ENCODE measurements around the gene LYRM4.

The LYRM4 gene

DNA sequence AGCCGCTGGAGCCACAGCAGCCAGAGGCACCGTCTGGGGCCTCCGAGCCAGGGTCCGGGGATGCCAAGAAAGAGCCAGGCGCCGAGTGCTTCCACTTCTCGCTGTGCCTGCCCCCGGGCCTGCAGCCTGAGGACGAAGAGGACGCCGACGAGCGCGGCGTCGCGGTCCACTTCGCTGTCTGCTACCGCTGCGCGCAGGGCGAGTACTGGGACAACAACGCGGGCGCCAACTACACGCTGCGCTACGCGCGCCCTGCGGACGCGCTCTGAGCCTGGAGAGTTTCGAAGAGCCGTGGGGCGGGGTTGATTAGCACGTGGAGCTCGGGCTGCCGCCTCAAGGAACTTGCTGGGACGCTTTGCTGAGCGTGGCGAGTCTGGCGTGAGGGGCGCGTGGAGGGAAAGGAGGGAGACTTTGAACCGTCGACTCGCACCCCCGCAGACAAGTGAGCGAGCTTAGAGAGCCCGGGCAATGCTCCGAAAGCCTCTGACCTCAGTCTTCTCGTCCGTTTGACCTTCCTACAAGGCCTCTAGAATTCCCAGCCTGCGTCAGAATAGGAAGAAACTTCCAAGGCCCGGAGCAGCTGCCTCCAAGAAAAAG lies 174.4 kb downstream of the LYRM4 start:
- no peaks in the 10 kb centered on the region for H3K9me3 ChIP-seq (ENCODE audit: control insufficient read depth in 2 of 2, low read length in 2 of 2)
- no peak overlapping the region for H3K9ac ChIP-seq (ENCODE audit: low read length in 2 of 2)
- no peak overlapping the region for H3K27ac ChIP-seq (ENCODE audit: low read length)
- H3K4me3 ChIP-seq (ENCODE audit: low read length in 2 of 2): peak overlapping the region; percentile 81 to 84
- peaks cover 20% of the 10 kb centered on the region for H3K4me1 ChIP-seq (ENCODE audit: control insufficient read depth, insufficient read depth, low read length)
- no peaks in the 10 kb centered on the region for H3K36me3 ChIP-seq (ENCODE audit: control insufficient read depth in 2 of 2, insufficient read depth in 2 of 2, low read length in 2 of 2)
- no peaks in the 10 kb centered on the region for H3K27me3 ChIP-seq (ENCODE audit: control insufficient read depth in 1 of 2, insufficient read depth in 2 of 2, low read length in 2 of 2)

DNA sequence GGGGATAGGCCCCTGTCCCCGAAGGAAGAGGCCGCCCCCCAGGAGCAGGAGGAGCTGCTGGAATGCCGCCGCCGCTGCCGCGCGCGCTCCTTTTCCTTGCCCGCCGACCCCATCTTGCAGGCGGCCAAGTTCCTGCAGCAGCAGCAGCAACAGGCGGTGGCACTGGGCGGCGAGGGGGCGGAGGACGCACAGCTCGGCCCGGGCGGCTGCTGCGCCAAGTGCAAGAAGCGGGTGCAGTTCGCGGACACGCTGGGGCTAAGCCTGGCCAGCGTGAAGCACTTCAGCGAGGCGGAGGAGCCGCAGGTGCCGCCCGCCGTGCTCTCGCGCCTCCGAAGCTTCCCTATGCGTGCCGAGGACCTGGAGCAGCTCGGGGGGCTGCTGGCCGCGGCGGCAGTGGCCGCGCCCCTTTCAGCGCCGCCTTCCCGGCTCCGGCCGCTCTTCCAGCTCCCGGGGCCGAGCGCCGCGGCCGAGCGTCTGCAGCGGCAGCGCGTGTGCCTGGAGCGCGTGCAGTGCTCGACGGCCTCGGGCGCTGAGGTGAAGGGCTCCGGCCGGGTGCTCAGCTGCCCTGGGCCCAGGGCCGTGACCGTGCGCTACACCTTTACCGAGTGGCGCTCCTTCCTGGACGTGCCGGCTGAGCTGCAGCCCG lies 175.0 kb downstream of the LYRM4 start:
- Histone ChIP-seq H3K27me3 (ENCODE audit: control insufficient read depth in 1 of 2, insufficient read depth in 2 of 2, low read length in 2 of 2) (no peaks in the 10 kb centered on the region), H3K36me3 (ENCODE audit: control insufficient read depth in 2 of 2, insufficient read depth in 2 of 2, low read length in 2 of 2) (no peaks in the 10 kb centered on the region), H3K9ac (ENCODE audit: low read length in 2 of 2) (peak overlapping the region in 1 of 2 donors; percentile 70), H3K27ac (ENCODE audit: low read length) (peak overlapping the region; percentile 62), H3K4me1 (ENCODE audit: control insufficient read depth, insufficient read depth, low read length) (peaks cover 21% of the 10 kb centered on the region), H3K9me3 (ENCODE audit: control insufficient read depth in 2 of 2, low read length in 2 of 2) (no peaks in the 10 kb centered on the region), H3K4me3 (ENCODE audit: low read length in 2 of 2) (peak overlapping the region; percentile 81 to 84)

DNA sequence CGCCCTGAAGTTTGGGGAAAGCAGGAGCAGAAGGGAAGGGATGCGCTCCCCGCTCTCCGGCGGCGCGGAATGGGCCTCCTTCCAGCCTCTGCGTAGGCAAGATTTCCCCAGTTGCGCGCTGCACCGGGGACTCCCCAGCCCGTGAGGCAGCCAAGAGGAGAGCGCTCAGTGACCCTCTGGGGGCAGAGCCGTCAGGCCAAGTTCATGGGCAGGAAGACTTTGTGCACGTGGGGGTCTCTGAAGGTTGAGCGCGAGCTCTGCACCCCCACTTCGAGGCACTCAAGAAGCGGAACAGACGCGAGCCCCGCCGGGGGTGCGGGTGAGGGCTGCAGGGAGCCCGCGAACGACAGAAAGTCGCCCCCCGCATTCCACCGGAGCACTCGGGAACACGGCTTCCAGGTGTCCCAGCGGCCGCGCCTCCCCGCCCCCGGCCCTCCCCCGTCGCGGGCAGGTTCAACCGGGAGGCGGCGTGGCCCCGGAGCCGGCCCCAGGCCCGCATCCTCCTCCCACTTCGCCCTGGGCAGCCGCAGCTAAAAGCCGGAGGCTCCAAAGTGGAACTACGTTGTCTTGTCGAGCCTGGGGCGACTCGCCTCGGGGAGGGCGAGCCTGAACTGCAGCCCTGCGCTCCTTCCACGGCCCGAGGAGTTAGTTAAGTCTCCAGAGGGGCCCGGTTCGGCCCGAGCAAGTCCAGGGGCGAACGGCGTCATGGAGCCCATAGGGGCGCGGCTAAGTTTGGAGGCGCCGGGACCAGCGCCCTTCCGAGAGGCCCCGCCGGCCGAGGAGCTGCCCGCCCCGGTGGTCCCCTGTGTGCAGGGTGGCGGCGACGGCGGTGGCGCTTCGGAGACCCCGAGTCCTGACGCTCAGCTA lies 175.7 kb downstream of the LYRM4 start, which contains the start of gene PPP1R3G:
Gene PPP1R3G (plus strand): TSS at position 561 of the 867 bp plus-strand sequence. CDS start 145 bp downstream, at position 706.
- Histone ChIP-seq H3K27me3 (ENCODE audit: control insufficient read depth in 1 of 2, insufficient read depth in 2 of 2, low read length in 2 of 2) (no peaks in the 10 kb centered on the region), H3K36me3 (ENCODE audit: control insufficient read depth in 2 of 2, insufficient read depth in 2 of 2, low read length in 2 of 2) (no peaks in the 10 kb centered on the region), H3K27ac (ENCODE audit: low read length) (peak within 1 kb of the TSS; percentile 62), H3K4me3 (ENCODE audit: low read length in 2 of 2) (peak within 1 kb of the TSS; percentile 81 to 84), H3K9ac (ENCODE audit: low read length in 2 of 2) (peak within 1 kb of the TSS; percentile 47 to 70), H3K4me1 (ENCODE audit: control insufficient read depth, insufficient read depth, low read length) (peaks cover 21% of the 10 kb centered on the region), H3K9me3 (ENCODE audit: control insufficient read depth in 2 of 2, low read length in 2 of 2) (no peaks in the 10 kb centered on the region)

DNA sequence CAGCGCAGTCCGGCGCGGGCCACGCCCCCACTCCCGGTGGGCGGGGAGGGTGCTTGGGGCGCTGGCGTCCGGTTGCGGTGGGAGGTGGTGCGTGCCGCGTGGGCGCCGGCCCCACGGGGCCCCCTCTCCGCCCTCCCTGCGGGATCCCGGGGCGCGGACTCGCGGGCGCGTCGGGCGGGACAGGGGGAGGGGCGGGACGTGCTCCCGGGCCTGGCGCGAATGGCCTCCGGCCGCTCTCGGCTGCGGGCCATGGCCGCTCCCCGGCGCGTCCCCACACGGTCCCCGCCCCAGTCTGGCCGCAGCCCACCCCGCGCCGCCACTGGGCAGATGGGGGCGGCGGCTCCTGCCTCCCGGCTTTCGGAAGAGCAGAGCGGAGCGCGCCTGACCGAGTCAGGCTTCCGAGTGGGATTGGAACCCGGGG lies 176.4 kb downstream of the LYRM4 start:
- no peaks in the 10 kb centered on the region for H3K9me3 ChIP-seq (ENCODE audit: control insufficient read depth in 2 of 2, low read length in 2 of 2)
- H3K4me3 ChIP-seq (ENCODE audit: low read length in 2 of 2): peak overlapping the region; percentile 81 to 84
- H3K4me1 ChIP-seq (ENCODE audit: control insufficient read depth, insufficient read depth, low read length): peaks cover 21% of the 10 kb centered on the region
- H3K27me3 ChIP-seq (ENCODE audit: control insufficient read depth in 1 of 2, insufficient read depth in 2 of 2, low read length in 2 of 2): no peaks in the 10 kb centered on the region
- H3K9ac ChIP-seq (ENCODE audit: low read length in 2 of 2): peak overlapping the region; percentile 47 to 70
- peak overlapping the region; percentile 62 for H3K27ac ChIP-seq (ENCODE audit: low read length)
- no peaks in the 10 kb centered on the region for H3K36me3 ChIP-seq (ENCODE audit: control insufficient read depth in 2 of 2, insufficient read depth in 2 of 2, low read length in 2 of 2)

DNA sequence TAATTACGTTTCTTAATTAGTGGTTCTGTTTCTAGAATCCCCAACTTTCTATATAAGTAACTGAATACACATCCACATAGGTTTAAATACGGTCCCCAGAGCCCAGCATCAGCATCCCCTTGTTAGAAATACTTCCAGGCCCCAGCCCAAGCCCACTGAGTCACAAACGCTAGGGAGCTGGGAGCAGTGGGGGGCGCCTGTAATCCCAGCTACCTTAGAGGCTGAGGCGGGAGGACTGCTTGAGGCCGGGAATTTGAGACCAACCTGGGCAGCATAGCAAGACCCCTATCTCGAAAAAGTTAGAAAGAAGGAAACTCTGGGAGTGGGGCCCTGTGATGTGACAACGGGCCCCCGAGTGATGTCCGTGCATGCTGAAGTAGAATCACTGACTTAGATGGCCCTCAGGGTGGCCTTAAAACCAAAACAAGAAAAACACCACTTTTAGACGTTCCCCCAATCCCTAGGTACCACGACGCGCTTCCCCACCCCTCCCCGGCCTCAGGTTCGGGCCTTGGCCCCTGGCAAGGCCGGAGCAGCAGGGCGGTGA lies 176.9 kb downstream of the LYRM4 start:
- Histone ChIP-seq H3K36me3 (ENCODE audit: control insufficient read depth in 2 of 2, insufficient read depth in 2 of 2, low read length in 2 of 2) (no peaks in the 10 kb centered on the region), H3K27ac (ENCODE audit: low read length) (peak overlapping the region; percentile 62), H3K9me3 (ENCODE audit: control insufficient read depth in 2 of 2, low read length in 2 of 2) (no peaks in the 10 kb centered on the region), H3K9ac (ENCODE audit: low read length in 2 of 2) (peak overlapping the region in 1 of 2 donors; percentile 70), H3K4me3 (ENCODE audit: low read length in 2 of 2) (peak overlapping the region; percentile 81 to 84), H3K27me3 (ENCODE audit: control insufficient read depth in 1 of 2, insufficient read depth in 2 of 2, low read length in 2 of 2) (no peaks in the 10 kb centered on the region), H3K4me1 (ENCODE audit: control insufficient read depth, insufficient read depth, low read length) (peaks cover 21% of the 10 kb centered on the region)

DNA sequence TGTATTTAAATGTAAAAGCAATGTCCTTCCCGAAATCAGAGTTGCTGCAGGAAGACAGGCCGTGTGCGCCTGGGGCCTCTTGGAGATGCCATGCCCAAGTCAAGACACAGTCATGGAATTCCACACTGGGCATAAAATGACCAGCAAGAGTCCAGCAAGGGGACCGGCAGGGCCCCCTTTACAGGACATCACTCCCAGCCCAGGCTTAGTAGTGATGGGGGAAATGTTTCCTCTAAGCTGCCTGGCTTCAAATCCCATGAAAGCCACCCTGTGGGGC lies 177.5 kb downstream of the LYRM4 start:
- Histone ChIP-seq H3K9ac (ENCODE audit: low read length in 2 of 2) (no peak overlapping the region), H3K27ac (ENCODE audit: low read length) (no peak overlapping the region), H3K9me3 (ENCODE audit: control insufficient read depth in 2 of 2, low read length in 2 of 2) (no peaks in the 10 kb centered on the region), H3K4me3 (ENCODE audit: low read length in 2 of 2) (no peak overlapping the region), H3K27me3 (ENCODE audit: control insufficient read depth in 1 of 2, insufficient read depth in 2 of 2, low read length in 2 of 2) (no peaks in the 10 kb centered on the region), H3K36me3 (ENCODE audit: control insufficient read depth in 2 of 2, insufficient read depth in 2 of 2, low read length in 2 of 2) (no peaks in the 10 kb centered on the region), H3K4me1 (ENCODE audit: control insufficient read depth, insufficient read depth, low read length) (peaks cover 21% of the 10 kb centered on the region)

DNA sequence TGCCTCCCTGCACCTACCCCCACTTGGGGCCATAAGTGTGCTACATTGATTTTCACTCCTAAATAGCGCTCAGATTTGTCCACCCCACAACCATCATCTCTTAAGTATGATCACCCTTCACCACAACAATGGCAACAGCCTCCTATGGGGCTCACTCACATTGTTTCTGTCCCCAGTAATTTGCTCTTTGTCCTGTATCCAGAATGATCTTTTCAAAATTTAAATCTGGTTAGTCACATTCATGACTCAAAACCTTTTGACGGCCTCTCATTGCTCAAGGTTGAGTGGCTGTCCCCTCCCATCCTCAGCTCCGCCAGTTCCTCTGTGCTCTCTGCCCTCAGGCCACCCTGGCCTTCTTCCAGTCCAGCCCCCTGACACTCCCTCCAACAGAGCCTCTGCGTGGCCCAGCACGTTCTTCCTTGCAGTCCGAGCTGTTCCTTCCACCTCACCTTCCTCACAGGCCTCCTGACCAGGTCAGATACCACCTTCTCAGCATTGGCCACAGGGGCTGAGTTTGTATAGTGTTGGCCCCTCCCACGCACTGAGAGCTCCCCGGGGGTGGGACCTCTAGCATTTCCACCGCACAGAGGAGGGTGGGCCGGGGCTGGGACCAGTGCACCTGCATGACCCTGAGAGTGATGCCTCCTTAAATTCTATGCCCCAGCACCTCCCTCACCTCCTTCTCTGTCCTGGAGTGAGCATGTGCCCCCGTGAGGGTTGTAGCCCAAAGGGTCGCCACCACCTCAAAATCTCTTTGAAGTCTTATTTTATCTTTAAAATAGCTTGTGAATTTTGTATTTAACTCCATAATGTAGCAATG lies 178.1 kb downstream of the LYRM4 start:
- no peaks in the 10 kb centered on the region for H3K27me3 ChIP-seq (ENCODE audit: control insufficient read depth in 1 of 2, insufficient read depth in 2 of 2, low read length in 2 of 2)
- peaks cover 21% of the 10 kb centered on the region for H3K4me1 ChIP-seq (ENCODE audit: control insufficient read depth, insufficient read depth, low read length)
- H3K27ac ChIP-seq (ENCODE audit: low read length): no peak overlapping the region
- H3K4me3 ChIP-seq (ENCODE audit: low read length in 2 of 2): no peak overlapping the region
- H3K9ac ChIP-seq (ENCODE audit: low read length in 2 of 2): no peak overlapping the region
- H3K9me3 ChIP-seq (ENCODE audit: control insufficient read depth in 2 of 2, low read length in 2 of 2): no peaks in the 10 kb centered on the region
- H3K36me3 ChIP-seq (ENCODE audit: control insufficient read depth in 2 of 2, insufficient read depth in 2 of 2, low read length in 2 of 2): no peaks in the 10 kb centered on the region

DNA sequence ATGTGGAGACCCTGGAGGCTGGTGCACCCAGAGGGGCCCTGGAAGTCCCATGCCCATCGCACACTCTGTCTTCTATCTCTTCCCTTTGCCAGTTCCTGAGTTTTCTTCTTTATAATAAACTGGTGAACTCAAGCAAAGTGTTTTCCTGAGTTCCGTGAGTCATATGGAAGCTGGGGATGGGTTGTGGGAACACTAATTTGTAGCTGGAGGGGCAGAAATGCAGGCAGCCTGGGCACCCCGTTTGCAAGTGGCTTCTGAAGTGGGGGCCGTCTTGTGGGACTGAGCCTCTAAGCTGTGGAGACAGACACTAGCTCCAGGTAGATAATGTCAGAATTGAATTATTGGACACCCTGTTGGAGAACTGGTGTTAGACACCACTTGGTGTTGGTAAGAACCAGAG lies 178.8 kb downstream of the LYRM4 start:
- Histone ChIP-seq H3K4me3 (ENCODE audit: low read length in 2 of 2) (no peak overlapping the region), H3K9ac (ENCODE audit: low read length in 2 of 2) (no peak overlapping the region), H3K4me1 (ENCODE audit: control insufficient read depth, insufficient read depth, low read length) (peaks cover 17% of the 10 kb centered on the region), H3K27me3 (ENCODE audit: control insufficient read depth in 1 of 2, insufficient read depth in 2 of 2, low read length in 2 of 2) (no peaks in the 10 kb centered on the region), H3K9me3 (ENCODE audit: control insufficient read depth in 2 of 2, low read length in 2 of 2) (no peaks in the 10 kb centered on the region), H3K27ac (ENCODE audit: low read length) (no peak overlapping the region), H3K36me3 (ENCODE audit: control insufficient read depth in 2 of 2, insufficient read depth in 2 of 2, low read length in 2 of 2) (no peaks in the 10 kb centered on the region)

DNA sequence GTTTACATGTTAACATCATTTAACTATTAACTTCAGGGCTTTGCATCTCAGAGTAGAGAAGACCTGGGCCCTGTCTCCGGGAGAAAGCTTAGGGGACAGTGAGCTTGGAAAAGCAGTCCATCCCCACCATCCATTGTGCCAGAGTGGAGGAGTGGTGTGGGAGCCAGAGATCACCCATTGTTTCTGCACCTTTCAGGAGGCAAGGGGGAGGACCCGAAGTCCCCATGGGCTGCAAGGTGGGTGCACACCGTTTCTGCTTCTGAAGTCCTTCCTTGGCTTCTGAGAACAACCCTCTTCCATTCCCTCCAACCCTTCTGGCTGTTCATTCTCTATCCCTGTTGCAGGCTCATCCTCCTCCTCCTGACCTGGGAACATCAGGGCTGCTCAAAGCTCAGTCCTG lies 179.6 kb downstream of the LYRM4 start:
- peaks cover 13% of the 10 kb centered on the region for H3K4me1 ChIP-seq (ENCODE audit: control insufficient read depth, insufficient read depth, low read length)
- no peak overlapping the region for H3K4me3 ChIP-seq (ENCODE audit: low read length in 2 of 2)
- no peaks in the 10 kb centered on the region for H3K27me3 ChIP-seq (ENCODE audit: control insufficient read depth in 1 of 2, insufficient read depth in 2 of 2, low read length in 2 of 2)
- no peak overlapping the region for H3K27ac ChIP-seq (ENCODE audit: low read length)
- H3K9me3 ChIP-seq (ENCODE audit: control insufficient read depth in 2 of 2, low read length in 2 of 2): no peaks in the 10 kb centered on the region
- H3K9ac ChIP-seq (ENCODE audit: low read length in 2 of 2): no peak overlapping the region
- H3K36me3 ChIP-seq (ENCODE audit: control insufficient read depth in 2 of 2, insufficient read depth in 2 of 2, low read length in 2 of 2): no peaks in the 10 kb centered on the region

DNA sequence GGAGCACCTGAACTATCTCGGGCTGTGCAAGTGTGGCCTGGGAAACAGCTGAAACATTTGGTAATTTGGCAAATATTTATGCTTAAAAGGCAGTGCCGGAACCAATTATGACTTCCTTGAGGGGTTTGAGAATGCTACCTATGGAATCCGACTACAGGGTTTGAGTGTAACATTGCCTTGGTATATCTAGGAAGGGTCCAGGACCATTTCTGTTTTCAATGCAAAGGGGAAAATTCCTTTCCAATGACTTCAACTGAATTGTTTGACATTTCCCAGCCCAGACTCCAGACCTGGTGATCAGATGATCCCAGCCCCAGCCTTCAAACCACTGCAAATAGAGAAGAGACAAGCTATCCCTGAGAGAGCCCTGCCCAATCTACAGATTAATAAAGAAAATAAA lies 180.2 kb downstream of the LYRM4 start:
- Histone ChIP-seq H3K27me3 (ENCODE audit: control insufficient read depth in 1 of 2, insufficient read depth in 2 of 2, low read length in 2 of 2) (no peaks in the 10 kb centered on the region), H3K4me1 (ENCODE audit: control insufficient read depth, insufficient read depth, low read length) (peaks cover 7% of the 10 kb centered on the region), H3K9me3 (ENCODE audit: control insufficient read depth in 2 of 2, low read length in 2 of 2) (no peaks in the 10 kb centered on the region), H3K27ac (ENCODE audit: low read length) (no peak overlapping the region), H3K4me3 (ENCODE audit: low read length in 2 of 2) (no peak overlapping the region), H3K9ac (ENCODE audit: low read length in 2 of 2) (no peak overlapping the region), H3K36me3 (ENCODE audit: control insufficient read depth in 2 of 2, insufficient read depth in 2 of 2, low read length in 2 of 2) (no peaks in the 10 kb centered on the region)

Measured in stomach smooth muscle (tissue), 2 donors.